ENCODE results near the gene WBP2.
"Not testable (repeated sequence)": the region's sequence is repeated elsewhere in the genome, so short reads cannot be mapped to it uniquely, and the experiment has no call there.

WBP2 gene

GRCh38 chr17:75869282-75870141 is 14.4 kb upstream of the WBP2 start:
- DNase-seq = peak in 52 of 56 donors; percentile 56 to 94 (median 79)

- DNase-seq = peak in 2 of 56 donors; percentile 27 to 41
Measured at GRCh38 chr17:75868730-75869281, 13.7 kb upstream of the WBP2 start.

- not testable (repeated sequence) for DNase-seq
Measured at GRCh38 chr17:75865404-75866188, 10.5 kb upstream of the WBP2 start.

DNA sequence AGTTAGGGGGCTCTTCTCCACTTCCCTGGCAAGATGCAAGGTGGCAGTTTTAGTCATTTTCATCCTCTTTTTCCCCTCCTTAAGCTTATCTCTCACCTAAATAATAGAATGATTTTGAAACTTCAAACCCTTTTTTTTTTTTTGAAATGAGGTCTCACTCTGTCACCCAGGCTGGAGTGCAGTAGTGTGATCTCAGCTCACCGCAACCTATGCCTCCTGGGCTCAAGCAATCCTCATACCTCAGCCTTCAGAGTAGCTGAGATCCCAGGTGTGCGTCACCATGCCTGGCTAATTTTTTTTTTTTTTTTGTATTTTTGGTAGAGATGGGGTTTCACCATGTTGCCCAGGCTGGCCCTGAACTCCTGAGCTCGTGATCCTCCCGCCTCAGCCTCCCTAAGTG is 9.8 kb upstream of the WBP2 start:
- not testable (repeated sequence) for DNase-seq

GRCh38 chr17:75864448-75864871 is 9.3 kb upstream of the WBP2 start:
- no peak for DNase-seq

DNA sequence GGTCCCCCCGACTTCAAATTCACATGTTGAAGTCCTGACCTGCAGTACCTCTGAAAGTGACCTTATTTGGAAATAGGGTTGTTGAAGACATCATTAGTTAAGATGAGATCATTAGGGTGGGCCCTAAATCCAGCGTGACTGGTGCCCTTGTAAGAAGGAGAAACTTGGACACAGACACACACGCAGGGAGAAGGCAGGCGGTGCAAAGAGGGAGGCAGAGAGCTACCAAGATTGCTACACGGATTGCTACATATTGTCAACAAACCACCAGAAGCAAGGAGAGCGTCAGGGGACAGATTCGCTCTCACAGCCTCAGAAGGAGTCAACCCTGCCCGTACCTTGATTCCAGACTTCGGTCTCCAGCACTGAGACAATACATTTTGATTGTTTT is 6.8 kb upstream of the WBP2 start:
- DNase-seq = no peak

DNA sequence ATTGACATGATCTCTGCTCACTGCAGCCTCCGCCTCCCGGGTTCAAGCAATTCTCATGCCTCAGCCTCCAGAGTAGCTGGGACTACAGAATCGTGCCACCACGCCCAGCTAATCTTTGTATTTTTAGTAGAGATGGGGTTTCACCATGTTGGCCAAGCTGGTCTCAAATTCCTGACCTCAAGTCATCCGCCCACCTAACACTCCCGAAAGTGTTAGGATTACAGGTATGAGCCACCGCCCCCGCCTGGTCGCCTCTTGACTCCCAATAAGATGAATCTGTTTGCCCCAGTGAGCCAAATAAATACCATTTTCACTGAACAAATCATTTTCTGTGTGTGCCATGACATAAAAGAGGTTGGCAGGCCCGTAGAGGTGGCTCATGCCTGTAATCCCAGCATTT is 4.2 kb upstream of the WBP2 start:
- not testable (repeated sequence) for DNase-seq

DNA sequence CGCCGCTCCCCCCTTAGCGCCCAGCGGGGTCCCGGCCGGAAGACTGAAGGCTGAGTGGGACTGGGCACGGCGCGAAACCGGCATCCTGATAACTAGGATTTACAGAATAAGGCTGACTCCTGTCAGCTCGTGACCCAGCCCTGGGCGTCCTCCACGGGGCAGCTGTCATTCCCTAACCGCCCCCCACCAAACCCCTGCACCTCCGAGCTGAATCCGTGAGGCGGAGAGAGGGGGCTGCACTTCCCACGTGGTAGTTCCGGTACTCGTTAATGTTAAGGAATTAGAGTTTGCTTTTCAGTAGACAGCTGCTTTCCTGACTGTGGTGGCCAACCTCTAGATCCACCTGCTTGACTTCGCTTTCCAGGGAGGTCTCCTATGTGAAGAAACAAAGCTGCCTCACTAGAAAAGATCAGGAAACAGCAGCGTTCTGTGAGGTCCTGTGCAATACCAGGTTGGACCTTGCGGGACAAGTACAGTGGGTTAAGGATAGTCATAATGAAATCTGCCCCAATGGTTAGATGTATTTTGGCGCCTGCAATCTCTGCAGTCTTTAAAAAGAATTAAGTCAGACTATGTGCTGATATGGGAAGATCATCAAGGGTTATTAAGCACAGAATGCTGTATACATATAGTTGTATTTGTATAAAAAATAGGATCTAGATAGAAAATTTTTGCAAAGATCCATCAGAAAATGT is 1.1 kb upstream of the WBP2 start:
- peak in 17 of 56 donors; percentile 40 to 73 (median 62) for DNase-seq

- peak in 7 of 56 donors; percentile 58 to 81 (median 78) for DNase-seq
Measured at GRCh38 chr17:75854881-75855309, 240 bp downstream of the WBP2 start.

DNA sequence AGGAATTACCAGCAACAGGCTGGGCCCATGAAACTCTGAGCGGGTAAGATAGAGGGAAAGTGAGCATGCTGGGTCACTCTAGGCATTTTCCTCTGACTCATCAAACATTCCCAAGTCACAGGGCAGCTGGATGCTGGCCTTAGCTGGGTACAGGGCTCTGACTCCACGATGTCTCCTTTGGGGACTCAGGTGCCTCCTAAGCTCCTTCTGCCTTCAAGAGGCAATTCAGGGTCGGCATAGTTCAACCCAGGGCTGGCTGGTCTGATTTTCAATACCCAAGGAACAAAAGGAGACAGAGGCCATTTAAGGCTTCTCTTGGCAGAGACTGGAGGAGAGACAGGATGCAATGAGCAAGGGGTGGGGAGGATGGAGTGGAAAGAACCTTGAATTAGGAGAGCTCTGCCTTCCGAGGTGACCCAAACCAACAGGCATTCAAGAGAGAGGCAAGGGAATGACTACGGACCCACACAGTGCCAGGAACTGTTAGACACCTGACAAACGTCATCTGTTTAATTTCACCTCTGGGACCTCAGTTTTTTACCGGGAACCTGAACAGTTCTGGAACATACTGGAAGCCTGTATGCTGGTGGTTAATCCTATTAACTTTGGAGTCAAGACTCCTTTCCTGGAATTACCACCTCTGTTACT is 910 bp downstream of the WBP2 start:
- peak in 2 of 56 donors; percentile 6 to 48 for DNase-seq

- no peak for DNase-seq
Measured at GRCh38 chr17:75853433-75853832, 1.7 kb downstream of the WBP2 start.

GRCh38 chr17:75851693-75851991 is 3.5 kb downstream of the WBP2 start:
- DNase-seq = peak in 8 of 56 donors; percentile 22 to 69 (median 40)

DNA sequence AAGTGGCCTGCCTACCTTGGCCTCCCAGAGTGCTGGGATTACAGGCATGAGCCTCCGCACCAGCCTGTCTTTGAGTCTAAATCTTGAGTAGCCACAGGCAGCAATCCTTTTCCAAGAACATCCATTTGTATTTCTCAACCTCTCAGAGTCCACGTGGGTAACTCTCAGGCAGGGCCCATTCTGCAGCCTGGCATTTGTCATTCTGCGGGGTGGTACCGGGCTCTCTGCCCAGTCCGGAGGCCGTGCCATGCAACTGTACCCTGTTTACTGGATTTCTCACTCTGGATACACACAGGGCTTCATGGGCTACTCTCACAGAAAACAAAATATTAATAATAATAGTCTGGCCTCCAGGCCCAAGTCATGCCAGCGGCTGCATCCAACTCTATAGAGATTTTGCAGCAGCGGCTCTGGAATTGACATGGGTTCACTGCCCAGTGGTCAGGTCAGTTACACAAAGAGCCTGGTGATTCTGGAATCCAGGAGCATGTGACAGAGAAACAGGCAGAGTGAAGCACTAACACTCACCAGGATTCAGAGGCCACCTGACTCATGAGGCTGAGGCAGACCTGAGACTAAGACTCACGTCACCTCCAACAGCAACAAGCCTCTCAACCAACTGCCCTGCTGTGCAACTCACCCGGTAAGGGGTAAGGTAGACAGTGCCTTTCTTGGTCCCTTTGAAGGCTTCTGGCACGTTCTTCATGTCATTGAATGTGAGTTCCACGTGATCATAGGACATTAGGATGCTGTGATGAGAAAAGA is 4.0 kb downstream of the WBP2 start:
- peak in 46 of 56 donors; percentile 24 to 75 (median 52) for DNase-seq

- DNase-seq = no peak
Measured at GRCh38 chr17:75849724-75850123, 5.4 kb downstream of the WBP2 start.

DNA sequence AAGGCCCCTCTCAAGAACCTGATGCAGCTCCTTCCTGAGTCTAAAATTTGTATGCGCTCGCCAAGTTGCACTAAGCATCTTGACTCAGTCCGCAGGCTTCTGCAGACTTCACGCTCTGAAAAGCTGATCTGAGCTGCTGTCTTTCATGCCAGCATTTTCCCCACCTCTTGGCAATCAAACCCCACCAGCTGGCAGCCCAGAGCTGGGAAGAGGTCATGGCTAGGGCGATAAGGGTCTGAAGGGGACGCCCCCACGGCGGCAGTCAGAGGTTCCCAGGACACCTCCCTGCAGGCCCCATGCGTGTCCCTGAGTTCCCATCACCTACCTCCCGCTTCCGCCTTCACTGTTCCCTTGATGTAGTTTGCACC is 5.9 kb downstream of the WBP2 start:
- DNase-seq = no peak

DNA sequence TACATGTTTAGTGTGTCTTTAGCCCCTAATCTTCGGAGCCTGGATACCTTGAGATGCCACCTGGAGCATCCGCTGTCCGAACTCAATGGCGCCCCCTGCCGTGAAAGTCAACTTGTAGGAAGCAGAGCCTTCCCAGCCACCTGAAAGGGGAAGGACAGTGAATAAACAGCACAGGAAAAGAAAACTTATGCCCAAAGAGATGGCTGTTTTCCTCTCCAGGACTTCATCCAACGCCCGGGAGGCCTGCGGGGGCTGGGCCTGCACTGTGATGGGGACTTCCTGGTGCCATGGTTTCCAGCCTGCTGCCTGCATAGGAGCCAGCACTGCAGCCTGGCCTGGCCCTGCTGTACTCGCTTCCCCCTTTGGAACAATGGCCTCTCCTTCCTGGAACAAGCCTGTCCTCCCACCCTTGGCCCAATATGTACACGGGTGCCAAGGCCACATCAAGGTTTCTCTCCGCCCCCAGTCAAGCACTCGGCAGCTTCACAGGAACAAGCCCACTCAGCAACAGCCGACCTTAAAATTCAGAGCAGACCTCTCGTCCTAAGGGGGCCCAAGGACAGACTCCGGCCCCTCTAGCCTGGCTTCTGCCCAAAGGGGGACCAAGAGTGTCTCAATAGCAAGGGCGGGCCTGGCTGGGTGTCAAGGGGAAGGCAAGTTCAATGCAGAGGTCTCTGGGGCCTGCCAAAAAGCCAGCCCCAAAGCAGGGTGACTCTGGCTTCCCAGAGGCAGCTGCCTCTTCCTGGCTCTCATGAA is 6.4 kb downstream of the WBP2 start:
- DNase-seq = peak in 50 of 56 donors; percentile 20 to 85 (median 68)

GRCh38 chr17:75847614-75848522 is 7.3 kb downstream of the WBP2 start:
- no peak for DNase-seq

Measured in nucleus accumbens (tissue), 56 donors.